Mammary epithelial cell (primary cell): ENCODE measurements around the gene SLC4A3.

Source experiments
- CTCF ChIP-seq, 2 donors: IDR thresholded peaks in 1 of 2; conservative IDR thresholded peaks in 1 of 2; 2 replicates each; pipeline ENCODE4 v1.5.1; 2011 to 2012; ENCODE audit warnings: inconsistent platforms in 2 of 2, low read length in 2 of 2, mild to moderate bottlenecking in 2 of 2, control low read depth in 1 of 2, low read depth in 1 of 2; ENCODE audit not compliant: insufficient read depth in 1 of 2; ENCODE audit errors: extremely low read depth in 1 of 2
- EZH2 ChIP-seq: IDR thresholded peaks from 2 replicates; pipeline ENCODE4 v1.6.1; 2012; ENCODE audit warnings: low read length, inconsistent platforms, borderline replicate concordance

GRCh38 chr2:219664944-219665343 is 37.5 kb downstream of the SLC4A3 start:
- no peak for TF ChIP-seq EZH2
- no peak for TF ChIP-seq CTCF (conservative IDR thresholded peaks at IDR 0.05 in 1 of 2, IDR thresholded peaks at IDR 0.05 in 1 of 2; ENCODE audit: extremely low read depth in 1 of 2, insufficient read depth in 1 of 2, low read depth in 1 of 2, low read length in 2 of 2)
